Fibroblast of lung (primary cell): ENCODE results near the gene HEPACAM. TPM values are rescaled to one million over a fixed set of nuclear protein-coding genes. Genes with fewer than 3 reads are reported as not detected.

ENCODE experiments used
- DNase-seq, 2 donors: peaks; one replicate each; pipeline versions ENCODE4 v3.0.0 to v3.0.0-alpha.2; 2010; ENCODE audit warnings: low read depth in 2 of 2
- H2AFZ ChIP-seq: 2 replicates; pipeline ENCODE4 v1.5.1; 2012; ENCODE audit warnings: low read length, control low read depth, inconsistent platforms
- H3K27ac ChIP-seq: 2 replicates; pipeline ENCODE4 v1.5.1; 2011; ENCODE audit warnings: low read length, control low read depth; ENCODE audit not compliant: insufficient read depth
- H3K27me3 ChIP-seq: 2 replicates; pipeline ENCODE4 v1.5.1; 2011; ENCODE audit warnings: mild to moderate bottlenecking, low read length; ENCODE audit not compliant: control insufficient read depth, insufficient read depth
- H3K36me3 ChIP-seq: 2 replicates; pipeline ENCODE4 v1.5.1; 2011; ENCODE audit warnings: low read length; ENCODE audit not compliant: control insufficient read depth, insufficient read depth
- H3K4me1 ChIP-seq: 2 replicates; pipeline ENCODE4 v1.5.1; 2011; ENCODE audit warnings: low read length; ENCODE audit not compliant: control insufficient read depth, insufficient read depth; ENCODE audit errors: extremely low read depth
- H3K4me2 ChIP-seq: 2 replicates; pipeline ENCODE4 v1.5.1; 2011; ENCODE audit warnings: low read length, control low read depth; ENCODE audit not compliant: insufficient read depth; ENCODE audit errors: extremely low read depth
- H3K4me3 ChIP-seq, 4 experiments: fragments of 200-600 bp in 1 of 4; sonication (generic) in 1 of 4; replicated peaks in 1 of 4; 2 replicates each; pipeline ENCODE4 v1.5.1; 2011 to 2016; ENCODE audit warnings: low read length in 4 of 4, low read depth in 3 of 4, mild to moderate bottlenecking in 3 of 4, control low read depth in 2 of 4, inconsistent platforms in 1 of 4, mixed read lengths in 1 of 4; ENCODE audit not compliant: insufficient read depth in 1 of 4; ENCODE audit errors: control extremely low read depth in 1 of 4
- H3K79me2 ChIP-seq: 2 replicates; pipeline ENCODE4 v1.5.1; 2012; ENCODE audit warnings: mild to moderate bottlenecking, low read length, inconsistent platforms; ENCODE audit not compliant: control insufficient read depth, insufficient read depth
- H3K9ac ChIP-seq: 2 replicates; pipeline ENCODE4 v1.5.1; 2011; ENCODE audit warnings: mild to moderate bottlenecking, low read length, control low read depth; ENCODE audit not compliant: insufficient read depth
- H3K9me3 ChIP-seq: 2 replicates; pipeline ENCODE4 v1.5.1; 2012; ENCODE audit warnings: low read depth, low read length; ENCODE audit not compliant: control insufficient read depth, insufficient read depth
- H4K20me1 ChIP-seq: 2 replicates; pipeline ENCODE4 v1.5.1; 2011; ENCODE audit warnings: low read length; ENCODE audit not compliant: control insufficient read depth, insufficient read depth; ENCODE audit errors: extremely low read depth
- EZH2 ChIP-seq: IDR thresholded peaks from 2 replicates; pipeline ENCODE4 v1.5.1; 2012; ENCODE audit warnings: low read length, control low read depth, mild to moderate bottlenecking; ENCODE audit errors: missing control alignments
- polyA plus RNA-seq, 2 donors: library from polyadenylated mRNA; depleted of rRNA in 1 of 2; stranded (reverse) in 1 of 2; unstranded in 1 of 2; fragments of >200 nt; gene quantifications; 2 replicates each; pipeline ENCODE4 v1.2.1, GENCODE V29; 2011 to 2012; ENCODE audit warnings: missing spikeins in 1 of 2
- total RNA-seq: library from RNA; depleted of rRNA; stranded (reverse); fragments of >200 nt; gene quantifications from 2 replicates; pipeline ENCODE4 v1.2.1, GENCODE V29; 2014
- TF ChIP-seq, protein P1 (sequence below), 2 donors: IDR thresholded peaks in 1 of 2; conservative IDR thresholded peaks in 1 of 2; 1 replicate in 1 of 2; 2 replicates in 1 of 2; pipeline ENCODE4 v1.5.1; 2011 to 2012; ENCODE audit warnings: low read length in 2 of 2, control low read depth in 1 of 2, inconsistent platforms in 1 of 2, low read depth in 1 of 2, mild to moderate bottlenecking in 1 of 2

Gene HEPACAM
- total and polyA plus RNA-seq, 2 donors (not counting 1 experiment from before 2014, with no cell fraction given): under 0.01 to 0.11 TPM

DNA sequence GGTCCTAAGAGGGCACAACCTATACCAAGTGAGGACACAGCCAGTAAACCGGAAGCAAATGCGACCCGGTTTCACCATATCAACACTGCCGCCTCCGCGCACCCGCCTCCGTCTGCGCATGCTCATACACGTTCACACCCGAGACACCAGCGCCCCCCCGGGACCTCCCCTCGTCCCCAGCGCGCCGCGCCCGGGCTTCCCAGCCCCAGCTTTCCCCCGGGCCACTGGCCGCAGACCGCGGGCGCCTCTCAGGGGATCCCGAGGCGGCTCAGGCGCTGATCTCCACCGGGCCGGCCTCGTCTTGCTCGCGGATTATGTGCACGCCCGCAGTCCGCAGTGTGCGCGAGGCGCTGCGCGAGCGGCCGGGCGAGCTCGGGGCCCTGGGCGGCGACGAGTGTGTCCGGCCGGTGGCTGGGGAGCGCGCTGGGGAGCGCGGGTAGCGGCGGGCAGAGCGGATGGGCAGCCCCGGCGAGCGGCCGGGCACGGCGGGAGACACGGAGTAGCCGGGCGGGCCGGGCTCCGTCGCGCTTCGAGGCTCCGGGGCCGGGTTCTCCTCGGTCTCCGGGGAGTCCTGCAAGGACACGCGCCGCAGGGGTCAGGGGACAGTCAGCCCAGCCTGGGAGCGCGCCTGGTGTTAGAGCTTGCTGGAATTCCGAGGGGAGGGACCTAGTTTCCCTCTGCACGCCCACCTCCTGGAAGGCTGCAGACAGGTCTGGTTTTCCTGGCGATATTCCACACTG, 14.8 kb downstream of the HEPACAM start:
- no peaks in the 10 kb centered on the region for H3K79me2 ChIP-seq
- H3K4me2 ChIP-seq: no peak overlapping the region
- TF ChIP-seq, protein P1, sequence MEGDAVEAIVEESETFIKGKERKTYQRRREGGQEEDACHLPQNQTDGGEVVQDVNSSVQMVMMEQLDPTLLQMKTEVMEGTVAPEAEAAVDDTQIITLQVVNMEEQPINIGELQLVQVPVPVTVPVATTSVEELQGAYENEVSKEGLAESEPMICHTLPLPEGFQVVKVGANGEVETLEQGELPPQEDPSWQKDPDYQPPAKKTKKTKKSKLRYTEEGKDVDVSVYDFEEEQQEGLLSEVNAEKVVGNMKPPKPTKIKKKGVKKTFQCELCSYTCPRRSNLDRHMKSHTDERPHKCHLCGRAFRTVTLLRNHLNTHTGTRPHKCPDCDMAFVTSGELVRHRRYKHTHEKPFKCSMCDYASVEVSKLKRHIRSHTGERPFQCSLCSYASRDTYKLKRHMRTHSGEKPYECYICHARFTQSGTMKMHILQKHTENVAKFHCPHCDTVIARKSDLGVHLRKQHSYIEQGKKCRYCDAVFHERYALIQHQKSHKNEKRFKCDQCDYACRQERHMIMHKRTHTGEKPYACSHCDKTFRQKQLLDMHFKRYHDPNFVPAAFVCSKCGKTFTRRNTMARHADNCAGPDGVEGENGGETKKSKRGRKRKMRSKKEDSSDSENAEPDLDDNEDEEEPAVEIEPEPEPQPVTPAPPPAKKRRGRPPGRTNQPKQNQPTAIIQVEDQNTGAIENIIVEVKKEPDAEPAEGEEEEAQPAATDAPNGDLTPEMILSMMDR (conservative IDR thresholded peaks at IDR 0.05 in 1 of 2, IDR thresholded peaks at IDR 0.05 in 1 of 2; ENCODE audit: low read depth in 1 of 2, low read length in 2 of 2): no peak
- TF ChIP-seq EZH2: no peak
- peak overlapping the region; percentile 45 for H3K9ac ChIP-seq
- H3K27me3 ChIP-seq: no peaks in the 10 kb centered on the region
- DNase-seq: peak; percentile 55 to 74
- H3K9me3 ChIP-seq: no peaks in the 10 kb centered on the region
- H2AFZ ChIP-seq: peak overlapping the region; percentile 52
- no peaks in the 10 kb centered on the region for H3K36me3 ChIP-seq
- H3K27ac ChIP-seq: no peak overlapping the region
- H3K4me1 ChIP-seq: peaks cover 14% of the 10 kb centered on the region
- H3K4me3 ChIP-seq: peak overlapping the region in 3 of 4 experiments; percentile 8 to 36 (median 9)
- no peaks in the 10 kb centered on the region for H4K20me1 ChIP-seq

DNA sequence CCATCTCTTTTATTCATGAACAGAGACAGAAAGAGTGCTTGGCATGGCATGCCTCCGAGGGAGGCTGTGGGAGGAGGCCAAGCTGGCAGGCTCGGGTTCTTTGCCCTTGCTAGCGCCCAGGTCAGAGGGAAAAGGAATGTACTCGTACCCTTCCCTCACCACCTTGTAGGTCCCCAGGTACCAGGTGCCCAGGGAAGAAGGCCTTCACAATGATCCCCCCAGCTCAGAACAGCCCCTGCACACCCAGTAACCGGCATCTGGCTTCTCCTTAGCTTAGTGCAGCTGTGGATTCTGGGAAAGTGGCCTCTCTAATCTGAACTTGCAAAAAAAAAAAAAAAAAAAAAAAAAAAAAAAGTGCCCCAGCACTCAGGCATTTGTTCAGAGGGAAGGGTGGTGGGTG, 15.5 kb downstream of the HEPACAM start:
- no peaks in the 10 kb centered on the region for H4K20me1 ChIP-seq
- H3K36me3 ChIP-seq: no peaks in the 10 kb centered on the region
- H3K9me3 ChIP-seq: no peaks in the 10 kb centered on the region
- no peaks in the 10 kb centered on the region for H3K79me2 ChIP-seq
- H3K9ac ChIP-seq: no peak overlapping the region
- no peak for DNase-seq
- H3K27ac ChIP-seq: no peak overlapping the region
- H2AFZ ChIP-seq: no peak overlapping the region
- H3K4me2 ChIP-seq: no peak overlapping the region
- H3K4me3 ChIP-seq: no peak overlapping the region
- no peak for TF ChIP-seq EZH2
- TF ChIP-seq, protein P1 (conservative IDR thresholded peaks at IDR 0.05 in 1 of 2, IDR thresholded peaks at IDR 0.05 in 1 of 2; ENCODE audit: low read depth in 1 of 2, low read length in 2 of 2): no peak
- H3K4me1 ChIP-seq: peaks cover 18% of the 10 kb centered on the region
- H3K27me3 ChIP-seq: no peaks in the 10 kb centered on the region

DNA sequence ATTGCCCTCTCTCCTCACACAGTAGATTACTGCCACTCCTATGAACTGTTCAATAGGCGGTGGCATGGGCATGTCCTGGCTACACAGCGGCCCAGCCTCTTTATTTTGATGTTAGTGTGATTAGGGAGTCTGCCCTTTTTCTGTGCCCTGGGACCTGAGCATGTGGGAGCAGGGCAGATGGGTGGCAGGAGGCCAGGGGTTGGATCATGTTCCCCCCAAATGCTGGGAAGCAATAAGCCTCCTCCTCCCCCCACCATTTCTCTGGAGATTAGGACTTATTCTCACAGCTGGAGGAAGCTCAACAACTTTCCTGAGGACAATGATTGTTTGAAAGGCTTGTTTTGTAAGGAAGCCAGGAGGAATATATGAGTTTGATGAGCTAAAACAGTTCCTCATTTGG, 15.9 kb downstream of the HEPACAM start:
- no peaks in the 10 kb centered on the region for H3K79me2 ChIP-seq
- no peak overlapping the region for H2AFZ ChIP-seq
- H3K4me2 ChIP-seq: no peak overlapping the region
- H3K9ac ChIP-seq: no peak overlapping the region
- H3K9me3 ChIP-seq: no peaks in the 10 kb centered on the region
- TF ChIP-seq EZH2: no peak
- TF ChIP-seq, protein P1 (conservative IDR thresholded peaks at IDR 0.05 in 1 of 2, IDR thresholded peaks at IDR 0.05 in 1 of 2; ENCODE audit: low read depth in 1 of 2, low read length in 2 of 2): no peak
- H3K4me1 ChIP-seq: peaks cover 18% of the 10 kb centered on the region
- no peak overlapping the region for H3K4me3 ChIP-seq
- DNase-seq: no peak
- H3K27ac ChIP-seq: no peak overlapping the region
- H4K20me1 ChIP-seq: no peaks in the 10 kb centered on the region
- H3K36me3 ChIP-seq: no peaks in the 10 kb centered on the region
- H3K27me3 ChIP-seq: no peaks in the 10 kb centered on the region
